Sigmoid colon (tissue), 4 donors: ENCODE data around the gene CAPN5.

Experiments
- POLR2A ChIP-seq, 2 donors: fragments of 450-650 bp; IDR thresholded peaks; one replicate each; pipeline ENCODE4 v1.6.1; 2016; ENCODE audit warnings: antibody characterized with exemption in 2 of 2, mild to moderate bottlenecking in 2 of 2, moderate library complexity in 2 of 2
- POLR2AphosphoS5 ChIP-seq, 4 donors: sonication (generic); formaldehyde crosslinking; IDR thresholded peaks; one replicate each; pipeline ENCODE4 v1.6.1; 2017; ENCODE audit warnings: antibody characterized with exemption in 4 of 4
- TF ChIP-seq, protein P1 (sequence below), 4 experiments: fragments of 450-650 bp in 3 of 4; fragments of 200-600 bp in 1 of 4; IDR thresholded peaks; one replicate each; pipeline ENCODE4 v1.5.1; 2016 to 2019; ENCODE audit warnings: antibody characterized with exemption in 4 of 4, mild to moderate bottlenecking in 3 of 4, moderate library complexity in 2 of 4

DNA sequence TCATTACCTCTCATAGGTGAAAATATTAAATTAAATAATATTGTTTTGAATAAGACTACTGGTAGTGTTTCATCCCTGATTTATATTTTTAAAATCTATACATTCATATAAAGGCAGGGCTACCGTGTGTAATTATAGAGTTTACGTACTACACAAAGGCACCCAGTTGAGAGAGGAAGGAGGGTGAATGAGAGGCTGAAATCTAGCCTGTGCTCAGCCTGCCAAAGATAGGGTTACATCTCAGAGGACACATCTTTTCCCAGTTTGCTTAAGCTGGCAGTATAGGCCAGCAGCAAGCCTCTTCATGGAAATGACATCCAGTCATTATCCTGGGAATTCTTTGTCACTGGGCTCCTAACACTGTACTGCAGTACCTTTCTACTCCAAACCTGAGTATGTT lies 40.0 kb upstream of the CAPN5 start:
- TF ChIP-seq POLR2A (IDR thresholded peaks at IDR 0.05) (no peak), POLR2AphosphoS5 (IDR thresholded peaks at IDR 0.05) (no peak)
- TF ChIP-seq, protein P1, sequence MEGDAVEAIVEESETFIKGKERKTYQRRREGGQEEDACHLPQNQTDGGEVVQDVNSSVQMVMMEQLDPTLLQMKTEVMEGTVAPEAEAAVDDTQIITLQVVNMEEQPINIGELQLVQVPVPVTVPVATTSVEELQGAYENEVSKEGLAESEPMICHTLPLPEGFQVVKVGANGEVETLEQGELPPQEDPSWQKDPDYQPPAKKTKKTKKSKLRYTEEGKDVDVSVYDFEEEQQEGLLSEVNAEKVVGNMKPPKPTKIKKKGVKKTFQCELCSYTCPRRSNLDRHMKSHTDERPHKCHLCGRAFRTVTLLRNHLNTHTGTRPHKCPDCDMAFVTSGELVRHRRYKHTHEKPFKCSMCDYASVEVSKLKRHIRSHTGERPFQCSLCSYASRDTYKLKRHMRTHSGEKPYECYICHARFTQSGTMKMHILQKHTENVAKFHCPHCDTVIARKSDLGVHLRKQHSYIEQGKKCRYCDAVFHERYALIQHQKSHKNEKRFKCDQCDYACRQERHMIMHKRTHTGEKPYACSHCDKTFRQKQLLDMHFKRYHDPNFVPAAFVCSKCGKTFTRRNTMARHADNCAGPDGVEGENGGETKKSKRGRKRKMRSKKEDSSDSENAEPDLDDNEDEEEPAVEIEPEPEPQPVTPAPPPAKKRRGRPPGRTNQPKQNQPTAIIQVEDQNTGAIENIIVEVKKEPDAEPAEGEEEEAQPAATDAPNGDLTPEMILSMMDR (IDR thresholded peaks at IDR 0.05): no peak
